Fibroblast of pulmonary artery (primary cell): ENCODE data around the gene SPTBN1.

Source experiments
- DNase-seq: peaks from one replicate; pipeline ENCODE4 v3.0.0-alpha.2; 2010; ENCODE audit warnings: low read depth
- H3K4me3 ChIP-seq: replicated peaks from 2 replicates; pipeline ENCODE4 v1.5.1; 2011; ENCODE audit warnings: low read depth, mild to moderate bottlenecking, control low read depth, low read length, moderate library complexity
- TF ChIP-seq, protein P1 (sequence below): IDR thresholded peaks from 2 replicates; pipeline ENCODE4 v1.5.1; 2011; ENCODE audit warnings: mild to moderate bottlenecking, control low read depth, low read length, inconsistent platforms; ENCODE audit errors: missing control alignments

Gene SPTBN1

DNA sequence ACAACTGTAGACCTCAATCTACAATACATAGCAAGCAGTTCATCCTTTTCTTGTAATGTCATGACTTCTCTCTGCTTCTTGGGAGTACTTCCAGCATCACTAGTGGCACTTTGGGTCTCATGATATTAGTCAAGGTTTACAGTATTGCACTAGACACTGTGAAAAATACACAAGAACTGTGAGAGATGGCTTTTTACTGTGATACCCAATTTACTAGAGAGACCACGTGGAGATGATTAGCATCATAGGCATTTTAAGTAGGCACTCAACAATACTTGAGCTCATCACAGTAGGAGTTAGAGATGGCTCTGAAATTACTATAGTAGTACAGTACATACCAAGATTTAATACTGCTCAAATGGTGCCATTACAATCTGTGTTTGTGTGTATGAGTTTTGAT is 154.6 kb downstream of the SPTBN1 start:
- TF ChIP-seq, protein P1, sequence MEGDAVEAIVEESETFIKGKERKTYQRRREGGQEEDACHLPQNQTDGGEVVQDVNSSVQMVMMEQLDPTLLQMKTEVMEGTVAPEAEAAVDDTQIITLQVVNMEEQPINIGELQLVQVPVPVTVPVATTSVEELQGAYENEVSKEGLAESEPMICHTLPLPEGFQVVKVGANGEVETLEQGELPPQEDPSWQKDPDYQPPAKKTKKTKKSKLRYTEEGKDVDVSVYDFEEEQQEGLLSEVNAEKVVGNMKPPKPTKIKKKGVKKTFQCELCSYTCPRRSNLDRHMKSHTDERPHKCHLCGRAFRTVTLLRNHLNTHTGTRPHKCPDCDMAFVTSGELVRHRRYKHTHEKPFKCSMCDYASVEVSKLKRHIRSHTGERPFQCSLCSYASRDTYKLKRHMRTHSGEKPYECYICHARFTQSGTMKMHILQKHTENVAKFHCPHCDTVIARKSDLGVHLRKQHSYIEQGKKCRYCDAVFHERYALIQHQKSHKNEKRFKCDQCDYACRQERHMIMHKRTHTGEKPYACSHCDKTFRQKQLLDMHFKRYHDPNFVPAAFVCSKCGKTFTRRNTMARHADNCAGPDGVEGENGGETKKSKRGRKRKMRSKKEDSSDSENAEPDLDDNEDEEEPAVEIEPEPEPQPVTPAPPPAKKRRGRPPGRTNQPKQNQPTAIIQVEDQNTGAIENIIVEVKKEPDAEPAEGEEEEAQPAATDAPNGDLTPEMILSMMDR, result no peak
- no peak for DNase-seq
- no peak overlapping the region for H3K4me3 ChIP-seq

DNA sequence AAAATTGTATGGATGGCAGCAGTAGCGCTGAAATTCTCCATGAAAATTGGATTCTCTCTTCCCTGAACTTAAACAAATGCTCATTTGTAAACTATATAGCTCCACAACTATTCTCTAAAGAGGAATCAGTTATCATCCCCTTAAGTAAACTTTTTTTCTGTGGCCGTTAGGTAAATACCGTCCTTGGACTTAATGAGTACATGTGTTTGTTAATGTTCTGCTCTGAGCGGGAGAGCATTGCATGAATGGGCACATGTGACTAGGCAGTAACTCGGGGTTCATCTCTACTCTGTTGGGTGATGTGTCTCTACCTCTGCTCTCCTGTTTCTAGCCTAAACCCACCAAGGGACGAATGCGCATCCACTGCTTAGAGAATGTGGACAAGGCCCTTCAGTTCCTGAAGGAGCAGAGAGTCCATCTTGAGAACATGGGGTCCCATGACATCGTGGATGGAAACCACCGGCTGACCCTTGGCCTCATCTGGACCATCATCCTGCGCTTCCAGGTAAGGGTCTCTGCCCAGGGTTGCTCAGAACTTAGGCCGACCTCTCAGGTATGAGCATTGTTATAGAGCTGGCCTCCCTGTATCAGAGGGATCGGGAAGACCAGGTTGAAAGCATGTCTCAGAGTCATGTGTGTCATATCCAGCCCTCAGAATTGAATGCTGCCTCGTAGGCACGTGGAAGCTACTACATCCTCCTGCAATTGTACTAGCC is 155.9 kb downstream of the SPTBN1 start:
- TF ChIP-seq, protein P1, result no peak
- DNase-seq, result no peak
- H3K4me3 ChIP-seq, result no peak overlapping the region

DNA sequence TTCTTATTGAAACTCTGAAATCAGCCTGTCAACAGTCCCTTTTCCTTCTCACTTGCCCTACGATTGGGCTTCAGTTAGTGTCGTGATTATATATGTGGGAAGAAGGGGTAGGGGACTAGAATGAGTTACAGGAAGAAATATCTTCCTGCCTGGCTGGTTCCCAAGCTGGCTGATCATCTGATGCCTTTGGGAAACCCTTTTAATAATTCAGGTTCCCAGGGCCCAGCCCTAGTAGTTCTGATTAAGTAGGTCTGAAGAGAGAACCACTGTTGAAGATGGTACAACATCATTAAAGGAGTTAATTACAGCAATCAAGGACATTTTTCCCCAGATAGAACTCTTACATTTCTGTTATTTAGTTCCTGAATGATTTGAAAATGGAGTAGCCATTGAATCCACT is 157.3 kb downstream of the SPTBN1 start:
- H3K4me3 ChIP-seq, result no peak overlapping the region
- TF ChIP-seq, protein P1, result no peak
- peak; percentile 62 for DNase-seq

DNA sequence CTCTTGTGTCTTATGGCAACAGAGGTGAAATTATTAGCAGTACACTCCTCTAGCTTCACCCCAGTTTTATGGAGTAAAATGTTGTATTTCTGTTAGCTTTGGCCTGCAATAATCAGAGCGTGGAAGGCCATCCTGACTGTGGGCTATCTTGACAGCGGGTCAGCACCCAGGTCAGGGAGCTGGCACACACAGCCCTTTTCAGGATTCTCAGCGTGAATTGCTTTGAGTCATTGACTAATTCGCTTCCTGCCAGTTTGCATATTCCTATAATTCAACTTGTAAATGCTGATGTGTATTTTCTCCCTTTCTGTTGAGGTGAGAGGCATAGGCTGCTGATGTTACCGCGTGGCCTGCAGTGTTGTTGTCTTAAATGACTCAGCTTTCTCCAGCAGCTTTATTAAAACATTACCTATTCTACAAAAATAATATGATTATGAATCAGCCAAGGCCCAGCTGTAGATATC is 157.7 kb downstream of the SPTBN1 start:
- no peak overlapping the region for H3K4me3 ChIP-seq
- TF ChIP-seq, protein P1, result no peak
- peak; percentile 62 for DNase-seq

DNA sequence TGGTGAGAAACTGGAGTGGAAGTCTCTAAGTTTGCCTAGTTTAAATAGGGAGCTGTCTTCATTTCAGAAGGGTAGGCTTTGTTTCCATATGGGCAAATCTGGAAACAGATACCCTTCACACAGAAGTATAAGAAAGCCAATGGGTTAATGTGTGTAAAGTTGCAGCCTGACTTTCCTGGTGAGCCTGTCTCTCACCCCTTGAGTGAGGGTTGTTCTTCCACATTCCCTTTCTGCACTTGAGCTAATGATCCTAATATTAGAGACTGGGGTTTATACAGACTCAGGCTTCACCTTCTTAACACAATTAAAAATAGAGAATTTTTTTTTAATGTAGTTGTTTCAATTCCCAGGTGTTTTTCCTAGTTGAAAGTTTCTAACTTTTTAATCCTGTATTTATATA is 158.7 kb downstream of the SPTBN1 start:
- TF ChIP-seq, protein P1, result no peak
- H3K4me3 ChIP-seq, result no peak overlapping the region
- DNase-seq, result no peak

DNA sequence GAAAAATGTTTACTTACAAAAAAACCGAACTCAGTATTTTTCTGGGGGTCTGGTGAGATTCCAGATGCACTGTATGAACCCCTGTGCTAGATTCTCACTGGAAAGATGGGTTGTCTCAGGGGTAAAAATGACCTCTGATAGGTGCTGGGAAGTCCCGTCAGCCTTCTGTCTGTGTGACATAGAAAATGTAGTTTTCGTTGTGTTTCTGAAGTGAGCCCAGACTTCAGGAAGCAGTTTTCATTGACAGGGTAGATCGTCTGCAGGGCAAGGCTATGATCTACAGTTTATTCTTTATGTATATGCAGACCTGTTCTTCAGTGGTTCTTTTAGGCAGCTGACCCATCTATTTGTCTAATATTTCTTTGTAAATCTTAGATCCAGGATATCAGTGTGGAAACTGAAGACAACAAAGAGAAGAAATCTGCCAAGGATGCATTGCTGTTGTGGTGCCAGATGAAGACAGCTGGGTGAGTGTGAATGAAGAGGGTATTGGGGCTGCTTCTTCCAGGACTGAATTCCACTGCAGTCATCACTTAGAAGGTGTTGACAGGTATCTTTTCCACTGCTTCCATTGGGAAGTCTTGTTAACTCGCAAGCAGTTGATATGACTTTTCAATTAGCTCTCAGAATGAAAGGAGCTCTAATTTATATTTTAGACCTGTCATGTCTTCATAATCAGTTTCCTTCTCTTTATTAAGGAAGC is 159.9 kb downstream of the SPTBN1 start:
- DNase-seq, result no peak
- TF ChIP-seq, protein P1, result no peak
- H3K4me3 ChIP-seq, result no peak overlapping the region
